ENCODE data around the gene KDM5B.

KDM5B gene

GRCh38 chr1:202684716-202685115, 123.5 kb downstream of the KDM5B start:
- no peak for DNase-seq

DNA sequence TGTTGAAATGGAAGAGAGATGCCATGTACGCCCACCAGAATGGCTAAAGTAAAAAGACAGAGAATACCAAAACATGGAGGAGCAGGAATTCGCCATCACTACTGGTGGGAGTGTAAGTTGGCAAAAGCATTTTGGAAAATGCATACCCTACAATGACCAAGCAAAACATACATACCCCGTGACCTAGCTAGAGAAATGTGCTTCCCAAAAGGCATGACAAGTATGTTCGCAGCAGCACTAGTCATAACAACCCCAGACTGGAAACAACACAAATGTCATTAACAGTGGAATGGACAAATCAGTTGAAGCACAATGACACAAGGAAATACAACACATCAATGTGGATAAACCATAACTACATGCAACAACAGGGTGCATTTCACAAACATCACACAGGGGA, 125.2 kb downstream of the KDM5B start:
- no peak for DNase-seq

GRCh38 chr1:202682477-202682876, 125.7 kb downstream of the KDM5B start:
- no peak for DNase-seq

GRCh38 chr1:202681736-202682420, 126.3 kb downstream of the KDM5B start:
- DNase-seq: no peak

DNA sequence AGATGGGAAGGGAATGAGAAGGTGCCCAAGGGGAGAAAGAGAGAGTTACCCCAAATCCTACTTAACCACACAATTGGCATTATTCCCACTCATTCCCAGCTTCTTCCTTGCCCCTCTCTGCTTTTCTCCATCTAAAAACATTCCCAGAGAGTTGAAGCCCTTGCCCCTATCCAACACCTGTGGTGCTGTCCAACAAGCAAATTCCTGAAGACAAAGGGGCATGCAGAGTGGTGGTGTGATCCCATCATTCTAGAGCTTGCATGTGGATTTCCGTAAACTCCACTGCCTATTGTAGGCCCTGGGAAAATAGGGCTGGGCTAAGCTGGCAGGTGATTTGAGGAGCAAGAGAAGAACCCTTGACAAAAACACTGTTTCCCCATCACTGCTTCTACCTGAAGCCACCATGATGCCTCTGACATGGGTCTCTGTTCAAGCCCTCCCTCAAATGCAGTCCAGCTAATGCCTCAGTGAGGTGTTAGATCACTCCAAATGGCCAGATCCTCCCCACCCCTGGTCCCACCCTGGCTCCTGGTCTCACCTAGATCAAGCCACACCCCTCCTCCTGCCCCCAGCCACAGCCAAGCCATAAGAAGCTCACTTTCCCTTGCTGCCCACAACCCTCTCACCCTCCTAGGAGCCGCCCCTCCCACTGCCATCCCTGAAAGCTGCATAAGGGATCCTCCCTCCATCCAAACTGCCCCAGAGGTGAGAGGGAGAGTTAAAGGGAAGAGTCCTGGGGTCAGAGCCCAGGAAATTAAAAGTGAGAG, 127.5 kb downstream of the KDM5B start:
- DNase-seq: no peak

GRCh38 chr1:202679406-202680177, 128.6 kb downstream of the KDM5B start:
- no peak for DNase-seq

- no peak for DNase-seq
Observed at GRCh38 chr1:202677433-202677832, 130.8 kb downstream of the KDM5B start.
